ENCODE measurements around the gene LRMDA.

Gene LRMDA

GRCh38 chr10:75904499-75905283, 473.3 kb downstream of the LRMDA start:
- DNase-seq (ENCODE audit: low read depth, low spot score): peak; percentile 16

DNA sequence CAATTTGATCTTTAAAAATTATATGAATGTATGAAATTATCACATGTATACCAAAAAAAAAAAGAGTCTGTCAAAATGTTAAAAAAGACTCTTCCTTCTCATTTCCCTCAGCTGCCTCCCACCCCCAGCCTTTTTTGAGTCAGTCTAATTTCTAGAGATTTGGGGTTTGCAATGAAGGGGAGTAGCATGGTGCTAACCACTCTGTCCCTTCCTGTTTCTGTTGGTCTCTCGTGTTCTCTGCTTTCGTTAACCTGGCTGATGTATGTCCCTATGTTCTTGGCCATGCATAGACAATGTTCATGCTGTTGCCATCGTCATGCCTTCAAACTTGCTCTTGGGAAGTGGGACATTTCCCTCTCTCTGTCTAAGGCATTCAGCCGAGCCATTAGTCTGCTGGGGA, 474.1 kb downstream of the LRMDA start:
- no peak for DNase-seq (ENCODE audit: low read depth, low spot score)

- DNase-seq (ENCODE audit: low read depth, low spot score): no peak
Observed at GRCh38 chr10:75910032-75910431, 478.6 kb downstream of the LRMDA start.

DNA sequence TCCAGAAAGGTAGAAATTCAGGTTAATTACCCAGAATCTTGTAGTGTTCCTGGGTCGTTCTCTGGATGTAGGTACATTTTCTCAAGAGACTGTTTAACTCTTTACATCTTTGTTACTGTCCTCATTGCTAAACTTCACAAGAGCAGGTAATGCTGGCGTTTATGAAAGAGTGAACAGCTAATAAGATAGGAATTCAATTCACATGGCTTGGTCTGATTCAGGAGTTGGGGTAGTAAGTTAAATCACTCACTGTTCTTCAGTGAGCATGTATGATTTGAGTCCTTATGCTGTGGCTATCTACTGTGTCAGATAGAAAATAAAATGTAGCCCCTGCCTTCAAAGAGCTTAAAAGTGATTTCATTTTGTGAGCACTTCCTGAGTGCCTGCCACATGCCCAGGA, 480.0 kb downstream of the LRMDA start:
- no peak for DNase-seq (ENCODE audit: low read depth, low spot score)

- no peak for DNase-seq (ENCODE audit: low read depth, low spot score)
Observed at GRCh38 chr10:75916906-75917305, 485.5 kb downstream of the LRMDA start.

GRCh38 chr10:75919913-75920312, 488.5 kb downstream of the LRMDA start:
- no peak for DNase-seq (ENCODE audit: low read depth, low spot score)

GRCh38 chr10:75922435-75922834, 491.0 kb downstream of the LRMDA start:
- DNase-seq (ENCODE audit: low read depth, low spot score): no peak

- DNase-seq (ENCODE audit: low read depth, low spot score): no peak
Observed at GRCh38 chr10:75924309-75924902, 493.0 kb downstream of the LRMDA start.

GRCh38 chr10:75925999-75926398, 494.6 kb downstream of the LRMDA start:
- DNase-seq (ENCODE audit: low read depth, low spot score): no peak

DNA sequence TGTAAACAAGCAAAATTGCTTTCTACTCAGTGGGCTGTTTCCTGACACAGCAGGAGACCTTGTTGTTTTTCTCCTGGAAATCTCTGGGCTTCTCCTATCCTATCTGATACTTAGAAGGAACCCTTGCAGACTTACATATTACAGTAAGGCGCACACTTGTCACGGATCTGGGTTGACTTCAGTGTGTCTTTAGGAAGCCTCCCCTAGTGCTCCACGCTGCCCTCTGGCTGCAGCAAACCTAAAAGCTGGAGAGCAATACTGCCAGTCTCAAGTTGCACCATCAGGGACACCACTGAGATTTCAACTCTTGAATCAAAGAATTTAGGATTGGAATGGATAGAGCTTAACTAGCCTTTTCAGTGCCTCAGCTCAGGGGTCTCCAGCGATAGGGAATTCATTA, 495.3 kb downstream of the LRMDA start:
- peak; percentile 26 for DNase-seq (ENCODE audit: low read depth, low spot score)

DNA sequence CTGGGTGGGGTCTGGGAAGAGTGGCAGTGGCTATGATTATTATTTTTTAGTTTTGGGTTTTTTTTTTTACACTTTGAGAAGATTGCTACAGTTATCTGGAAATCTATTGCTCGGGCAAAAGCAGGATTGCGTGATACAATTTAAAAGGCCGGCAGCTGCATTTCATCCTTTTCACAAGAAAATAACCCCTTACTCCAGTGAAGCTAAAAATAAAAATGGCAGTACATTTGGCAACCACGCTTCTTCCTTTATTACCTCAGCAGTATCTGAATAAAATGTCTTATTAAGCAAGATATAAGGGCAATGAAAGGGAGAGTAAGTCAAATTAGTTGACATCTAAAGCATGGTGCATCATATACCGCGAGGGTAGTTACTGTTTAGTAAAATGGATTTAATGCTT, 496.8 kb downstream of the LRMDA start:
- no peak for DNase-seq (ENCODE audit: low read depth, low spot score)

- DNase-seq (ENCODE audit: low read depth, low spot score): no peak
Observed at GRCh38 chr10:75929630-75930161, 498.3 kb downstream of the LRMDA start.

DNA sequence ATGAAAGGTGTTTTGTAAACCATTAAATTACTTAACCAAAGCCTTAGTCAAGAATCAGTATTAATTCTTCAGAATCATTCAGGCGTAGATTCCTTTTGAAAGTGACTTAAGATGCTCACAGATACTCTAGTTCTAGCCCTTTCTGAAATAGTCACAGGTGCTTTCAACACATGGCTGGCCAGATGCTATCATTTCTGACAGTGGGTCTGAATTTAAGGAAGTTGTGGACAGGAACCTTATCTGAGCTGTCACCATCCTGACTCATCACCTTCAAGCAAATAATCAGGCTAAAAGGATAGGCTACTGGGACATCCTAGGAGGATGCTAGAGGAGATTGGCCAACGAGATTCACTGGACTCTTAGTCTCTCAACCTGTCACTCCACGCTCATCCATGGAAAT, 501.5 kb downstream of the LRMDA start:
- no peak for DNase-seq (ENCODE audit: low read depth, low spot score)

DNA sequence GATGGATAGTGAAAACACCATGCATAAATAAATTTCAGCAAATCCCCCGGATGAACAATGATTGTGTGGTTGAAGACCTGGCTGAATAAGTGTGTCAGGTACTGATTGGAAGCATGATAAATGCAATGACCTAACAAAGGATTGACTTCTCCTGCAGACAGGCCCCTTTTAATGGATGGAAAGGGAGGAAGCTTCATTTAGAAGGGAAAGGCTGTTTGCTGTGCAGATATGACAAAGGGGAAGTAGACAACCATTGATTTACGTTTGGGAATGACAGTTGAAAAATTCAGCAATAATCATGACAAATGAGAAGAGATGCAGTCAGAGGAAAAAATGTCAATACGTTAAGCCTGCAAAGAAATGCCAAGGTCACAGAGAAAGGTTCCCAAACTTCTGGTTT, 503.8 kb downstream of the LRMDA start:
- no peak for DNase-seq (ENCODE audit: low read depth, low spot score)

- DNase-seq (ENCODE audit: low read depth, low spot score): no peak
Observed at GRCh38 chr10:75935650-75936400, 504.4 kb downstream of the LRMDA start.

- DNase-seq (ENCODE audit: low read depth, low spot score): no peak
Observed at GRCh38 chr10:75936841-75937240, 505.4 kb downstream of the LRMDA start.

GRCh38 chr10:75937823-75938222, 506.4 kb downstream of the LRMDA start:
- no peak for DNase-seq (ENCODE audit: low read depth, low spot score)

DNA sequence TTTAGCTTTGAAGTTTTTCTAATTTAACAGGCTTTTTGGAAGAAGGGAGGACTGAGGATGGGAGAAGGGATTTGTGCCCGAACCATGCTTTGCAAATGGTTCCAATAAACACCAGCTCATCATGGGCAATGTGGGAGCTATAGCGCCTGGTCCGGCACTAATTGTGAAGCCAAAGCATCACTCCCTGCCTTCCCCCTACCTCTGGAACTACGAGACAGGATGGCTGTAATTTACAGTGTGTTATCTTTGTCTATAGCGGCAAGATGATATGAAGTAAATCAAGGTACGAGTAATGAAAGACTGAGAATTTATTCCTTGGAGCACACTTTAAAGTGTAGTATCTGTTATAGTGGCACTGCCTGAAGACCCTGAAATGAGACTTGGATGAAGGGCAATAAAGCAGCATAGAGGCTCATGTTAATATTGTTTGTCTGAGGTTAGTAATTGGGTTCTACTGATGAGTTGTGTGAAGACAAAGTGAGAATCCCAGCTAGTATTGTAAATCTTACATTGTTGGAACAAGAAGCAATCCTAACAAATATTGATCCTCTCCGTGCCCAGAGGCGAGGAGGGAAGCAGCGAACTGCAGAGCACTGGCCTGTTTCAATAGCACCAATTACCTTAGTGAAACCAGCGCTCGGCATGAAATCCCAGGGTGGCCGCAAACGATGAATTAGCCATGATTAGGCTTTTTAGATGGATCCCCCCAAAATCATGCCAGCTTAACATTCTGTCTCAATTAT, 507.1 kb downstream of the LRMDA start:
- DNase-seq (ENCODE audit: low read depth, low spot score): no peak

GRCh38 chr10:75939541-75939940, 508.1 kb downstream of the LRMDA start:
- no peak for DNase-seq (ENCODE audit: low read depth, low spot score)

GRCh38 chr10:75940742-75941141, 509.3 kb downstream of the LRMDA start:
- DNase-seq (ENCODE audit: low read depth, low spot score): no peak

- DNase-seq (ENCODE audit: low read depth, low spot score): no peak
Observed at GRCh38 chr10:75941223-75941801, 509.9 kb downstream of the LRMDA start.
